IMR-90 (cell line): ENCODE results near the gene SNED1. TPM values are rescaled to one million over a fixed set of nuclear protein-coding genes. Genes with fewer than 3 reads are reported as not detected.

Source experiments
- ATAC-seq: fragments of 200-7000 bp; cut with Tn5 transposase; 2 replicates; pipeline ENCODE4 v1.9.1; 2020; ENCODE audit warnings: low read depth, mild to moderate bottlenecking, moderate library complexity
- BruUV-seq: library from RNA; stranded (reverse); fragments of 400-500 nt; replicated peaks from 2 replicates; lab custom pipeline; 2021; lab: Mats Ljungman, UMichigan
- CTCF ChIA-PET: fragments of 300-600 bp; formaldehyde crosslinking; extraction: SDS; loops from one replicate; lab custom pipeline; 2021; ENCODE audit warnings: antibody characterized with exemption; lab: Yijun Ruan, JAX
- POLR2A ChIA-PET: fragments of 300-600 bp; sonication (Branson Sonifier 250); formaldehyde crosslinking; loops from one replicate; lab custom pipeline; 2022; ENCODE audit warnings: antibody characterized with exemption; ENCODE audit not compliant: unreplicated experiment; lab: Charles Lee
- DNase-seq: peaks from one replicate; pipeline ENCODE4 v3.0.0; 2013
- H2AFZ ChIP-seq: replicated peaks from 2 replicates; pipeline ENCODE3; 2013; ENCODE audit warnings: low read length, mild to moderate bottlenecking; ENCODE audit not compliant: poor library complexity
- H2AK5ac ChIP-seq: 2 replicates; pipeline ENCODE4 v1.6.1; 2013; ENCODE audit warnings: low read depth, low read length, inconsistent platforms
- H2AK9ac ChIP-seq: replicated peaks from 2 replicates; pipeline ENCODE3; 2013; ENCODE audit warnings: mild to moderate bottlenecking, low read depth, low read length, moderate library complexity; ENCODE audit not compliant: poor library complexity
- H2BK120ac ChIP-seq: 2 replicates; pipeline ENCODE4 v1.6.1; 2013; ENCODE audit warnings: low read depth, low read length, inconsistent platforms
- H2BK15ac ChIP-seq: 3 replicates; pipeline ENCODE4 v1.6.1; 2013; ENCODE audit warnings: low read depth, low read length, inconsistent platforms
- H2BK20ac ChIP-seq: 2 replicates; pipeline ENCODE4 v1.6.1; 2013; ENCODE audit warnings: low read depth, mild to moderate bottlenecking, inconsistent platforms, low read length, moderate library complexity
- H2BK5ac ChIP-seq: 2 replicates; pipeline ENCODE4 v1.6.1; 2013; ENCODE audit warnings: mild to moderate bottlenecking, low read depth, low read length, inconsistent platforms; ENCODE audit not compliant: poor library complexity, severe bottlenecking
- H3K14ac ChIP-seq: replicated peaks from 2 replicates; pipeline ENCODE4 v1.6.1; 2013; ENCODE audit warnings: low read depth, low read length, inconsistent platforms
- H3K18ac ChIP-seq: 2 replicates; pipeline ENCODE4 v1.6.1; 2013; ENCODE audit warnings: low read depth, low read length, control low read depth
- H3K23ac ChIP-seq: 2 replicates; pipeline ENCODE4 v1.6.1; 2013; ENCODE audit warnings: low read depth, low read length, inconsistent platforms
- H3K27ac ChIP-seq: 2 replicates; pipeline ENCODE4 v1.5.1; 2013; ENCODE audit warnings: mild to moderate bottlenecking, control low read depth, low read length; ENCODE audit not compliant: insufficient read depth
- H3K27me3 ChIP-seq: 2 replicates; pipeline ENCODE4 v1.6.1; 2013; ENCODE audit warnings: low read length; ENCODE audit not compliant: control insufficient read depth, insufficient read depth
- H3K36me3 ChIP-seq: 2 replicates; pipeline ENCODE4 v1.6.1; 2013; ENCODE audit warnings: low read length, mixed read lengths; ENCODE audit not compliant: control insufficient read depth, insufficient read depth
- H3K4ac ChIP-seq: 2 replicates; pipeline ENCODE4 v1.6.1; 2013; ENCODE audit warnings: low read depth, low read length, inconsistent platforms
- H3K4me1 ChIP-seq: 2 replicates; pipeline ENCODE4 v1.6.1; 2013; ENCODE audit warnings: low read length, mixed read lengths; ENCODE audit not compliant: control insufficient read depth, insufficient read depth
- H3K4me2 ChIP-seq: 2 replicates; pipeline ENCODE4 v1.6.1; 2013; ENCODE audit warnings: low read depth, mild to moderate bottlenecking, control low read depth, low read length, moderate library complexity
- H3K4me3 ChIP-seq: 2 replicates; pipeline ENCODE4 v1.5.1; 2013; ENCODE audit warnings: low read depth, mild to moderate bottlenecking, control low read depth, low read length, moderate library complexity; ENCODE audit not compliant: insufficient read depth
- H3K56ac ChIP-seq: 2 replicates; pipeline ENCODE4 v1.6.1; 2013; ENCODE audit warnings: low read length, inconsistent platforms; ENCODE audit not compliant: insufficient read depth; ENCODE audit errors: extremely low read depth
- H3K79me1 ChIP-seq, 2 experiments: 2 replicates each; pipeline ENCODE4 v1.6.1; 2013; ENCODE audit warnings: low read length in 2 of 2, inconsistent platforms in 1 of 2, low read depth in 1 of 2
- H3K9ac ChIP-seq: 2 replicates; pipeline ENCODE4 v1.6.1; 2013; ENCODE audit warnings: low read depth, low read length, control low read depth
- H3K9me1 ChIP-seq: 2 replicates; pipeline ENCODE4 v1.6.1; 2013; ENCODE audit warnings: low read length, inconsistent platforms; ENCODE audit not compliant: insufficient read depth
- H3K9me3 ChIP-seq: 2 replicates; pipeline ENCODE4 v1.6.1; 2013; ENCODE audit warnings: low read length; ENCODE audit not compliant: control insufficient read depth, insufficient read depth
- H4K20me1 ChIP-seq: 2 replicates; pipeline ENCODE4 v1.6.1; 2013; ENCODE audit warnings: low read length, inconsistent platforms; ENCODE audit not compliant: insufficient read depth
- H4K5ac ChIP-seq: 2 replicates; pipeline ENCODE4 v1.6.1; 2013; ENCODE audit warnings: mild to moderate bottlenecking, low read depth, low read length, control low read depth
- H4K8ac ChIP-seq, 2 experiments: 2 replicates each; pipeline ENCODE4 v1.6.1; 2013; ENCODE audit warnings: low read depth in 2 of 2, low read length in 2 of 2, control low read depth in 1 of 2, inconsistent platforms in 1 of 2
- H4K91ac ChIP-seq: 2 replicates; pipeline ENCODE4 v1.6.1; 2013; ENCODE audit warnings: low read depth, low read length, inconsistent platforms; ENCODE audit not compliant: insufficient read depth
- CTCF ChIP-seq: conservative IDR thresholded peaks from 2 replicates; pipeline ENCODE4 v1.5.1; 2012; ENCODE audit warnings: mild to moderate bottlenecking, low read depth, low read length, improper control_type of control experiment
- FOS ChIP-seq: fragments of 150-350 bp; IDR thresholded peaks from 2 replicates; pipeline ENCODE4 v1.6.1; 2016; ENCODE audit warnings: low read depth, low read length
- MAZ ChIP-seq: IDR thresholded peaks from 2 replicates; pipeline ENCODE4 v1.6.1; 2012; ENCODE audit warnings: low read depth, mild to moderate bottlenecking, low read length, improper control_type of control experiment, moderate library complexity, borderline replicate concordance
- MXI1 ChIP-seq: IDR thresholded peaks from 2 replicates; pipeline ENCODE4 v1.6.1; 2012; ENCODE audit warnings: low read depth, mild to moderate bottlenecking, low read length, moderate library complexity, borderline replicate concordance
- NFE2L2 ChIP-seq: fragments of 150-350 bp; IDR thresholded peaks from 2 replicates; pipeline ENCODE4 v1.6.1; 2016; ENCODE audit warnings: low read depth, mild to moderate bottlenecking, low read length
- RAD21 ChIP-seq: IDR thresholded peaks from 2 replicates; pipeline ENCODE4 v1.6.1; 2012; ENCODE audit warnings: low read length, improper control_type of control experiment
- USF2 ChIP-seq: fragments of 150-350 bp; IDR thresholded peaks from 2 replicates; pipeline ENCODE4 v1.6.1; 2017; ENCODE audit warnings: mild to moderate bottlenecking, antibody characterized with exemption, low read length, low read depth
- WGBS, 2 experiments: methylation state at CpG; one replicate each; pipeline versions ENCODE4 v1.1.5 to v1.1.7; 2013; ENCODE audit warnings: missing lambda C conversion rate in 2 of 2; ENCODE audit not compliant: insufficient read length in 1 of 2; ENCODE audit errors: extremely low coverage in 2 of 2; 5-methylcytosine and 5-hydroxymethylcytosine counted together
- dilution Hi-C: fragments of 300-500 bp; cut with HindIII; formaldehyde crosslinking; loops from one replicate; pipeline ENCODE4 v1.14.3; 2018; ENCODE audit warnings: low sequenced_read_pairs; ENCODE audit not compliant: unreplicated experiment
- in situ Hi-C: fragments of 300-500 bp; cut with MboI; formaldehyde crosslinking; loops from 3 replicates; pipeline ENCODE4 v1.14.3; 2019; ENCODE audit warnings: low sequenced_read_pairs, inconsistent platforms, mixed read lengths
- intact Hi-C: fragments of 100-400 bp; cut with micrococcal nuclease; formaldehyde crosslinking; loops from 2 replicates; pipeline ENCODE4 v1.10.0; 2022
- polyA plus RNA-seq, 3 experiments: library from polyadenylated mRNA; depleted of rRNA; stranded (reverse); fragments of >200 nt; gene quantifications; 2 replicates each; pipeline ENCODE4 v1.2.3, GENCODE V29; 2012; ENCODE audit warnings: low replicate concordance in 1 of 3
- total RNA-seq: library from RNA; depleted of rRNA; stranded (reverse); fragments of >200 nt; gene quantifications from 2 replicates; pipeline ENCODE4 v1.2.3, GENCODE V29; 2012

The SNED1 gene
- total and polyA plus RNA-seq, 2 of the 4 experiments (the other 2 are of a cell fraction) = 1.1 to 3.4 TPM

GRCh38 chr2:241112592-241112991, 114.2 kb downstream of the SNED1 start:
- Histone ChIP-seq H3K27me3 (no peaks in the 10 kb centered on the region), H2BK15ac (no peak overlapping the region), H3K9ac (no peak overlapping the region), H3K27ac (no peak overlapping the region), H3K4me1 (no peaks in the 10 kb centered on the region), H2AK9ac (peak overlapping the region; percentile 3), H3K79me1 (0 out of 4 replicates have a peak, but pooled peaks cover 0 to 2% of the 10 kb centered on the region in 2 experiments), H3K4ac (no peak overlapping the region), H2BK5ac (no peak overlapping the region), H4K8ac (no peak overlapping the region), H2BK120ac (no peak overlapping the region), H3K18ac (no peak overlapping the region), H4K20me1 (no peaks in the 10 kb centered on the region), H3K4me3 (no peak overlapping the region), H3K23ac (no peak overlapping the region), H3K14ac (no peak overlapping the region), H4K5ac (no peak overlapping the region), H3K56ac (no peak overlapping the region), H3K9me1 (peaks cover 6% of the 10 kb centered on the region; the same call in 1 of the 2 replicates), H2BK20ac (no peak overlapping the region), H2AFZ (no peak overlapping the region), H3K36me3 (no peaks in the 10 kb centered on the region), H2AK5ac (no peak overlapping the region), H4K91ac (no peak overlapping the region), H3K4me2 (no peak overlapping the region), H3K9me3 (no peaks in the 10 kb centered on the region)
- in situ Hi-C loops (no loop called here), intact Hi-C loops (no loop called here), dilution Hi-C loops (no loop called here)
- POLR2A ChIA-PET = no interaction called here
- no TSS peak for BruUV-seq
- WGBS, 2 experiments = 100% methylated on average over 2 of the region's 8 CpGs; no CpG with 5 or more reads in 1 of the 2 experiments
- DNase-seq (no peak), ATAC-seq (no peak)
- CTCF ChIA-PET = no interaction called here
- TF ChIP-seq USF2 (no peak), RAD21 (no peak), NFE2L2 (no peak), FOS (no peak), MXI1 (no peak), MAZ (no peak), CTCF (no peak)
